ENCODE results near the gene TMEM208.

The TMEM208 gene

GRCh38 chr16:67254801-67255552 is 28.0 kb downstream of the TMEM208 start:
- no peak for DNase-seq

GRCh38 chr16:67255553-67256221 is 28.8 kb downstream of the TMEM208 start:
- no peak for DNase-seq

- no peak for DNase-seq
Measured at GRCh38 chr16:67256701-67257230, 29.8 kb downstream of the TMEM208 start.

GRCh38 chr16:67257486-67258160 is 30.7 kb downstream of the TMEM208 start:
- no peak for DNase-seq

GRCh38 chr16:67258161-67258835 is 31.4 kb downstream of the TMEM208 start:
- DNase-seq: no peak

GRCh38 chr16:67259705-67260104 is 32.8 kb downstream of the TMEM208 start:
- no peak for DNase-seq

GRCh38 chr16:67260426-67261063 is 33.6 kb downstream of the TMEM208 start:
- peak; percentile 20 for DNase-seq

- DNase-seq: no peak
Measured at GRCh38 chr16:67263201-67263600, 36.3 kb downstream of the TMEM208 start.

- no peak for DNase-seq
Measured at GRCh38 chr16:67264277-67264676, 37.3 kb downstream of the TMEM208 start.

- DNase-seq: no peak
Measured at GRCh38 chr16:67264866-67265265, 37.9 kb downstream of the TMEM208 start.

- DNase-seq: no peak
Measured at GRCh38 chr16:67265834-67266233, 38.9 kb downstream of the TMEM208 start.

GRCh38 chr16:67268136-67268579 is 41.2 kb downstream of the TMEM208 start:
- no peak for DNase-seq

GRCh38 chr16:67269766-67270165 is 42.8 kb downstream of the TMEM208 start:
- no peak for DNase-seq

GRCh38 chr16:67270931-67271338 is 44.0 kb downstream of the TMEM208 start:
- no peak for DNase-seq

GRCh38 chr16:67271446-67271845 is 44.5 kb downstream of the TMEM208 start:
- DNase-seq: no peak

GRCh38 chr16:67275321-67275720 is 48.4 kb downstream of the TMEM208 start:
- no peak for DNase-seq

GRCh38 chr16:67277294-67277998 is 50.5 kb downstream of the TMEM208 start:
- DNase-seq: no peak

- no peak for DNase-seq
Measured at GRCh38 chr16:67277999-67278772, 51.3 kb downstream of the TMEM208 start.
